Keratinocyte (primary cell): Measurements from ENCODE around the gene CCL28. TPM values are rescaled to one million over a fixed set of nuclear protein-coding genes. Genes with fewer than 3 reads are reported as not detected.

Source experiments
- DNase-seq: peaks from one replicate; pipeline ENCODE4 v3.0.0-alpha.2; 2011; ENCODE audit warnings: low read depth, missing footprints, low spot score
- FAIRE-seq: peaks from 2 replicates; lab custom pipeline; 2011; peaks lifted over from hg19 to GRCh38; lab: Jason Lieb, UNC
- H2AFZ ChIP-seq: 2 replicates; pipeline ENCODE4 v1.6.0; 2012; ENCODE audit warnings: low read length, control low read depth, inconsistent platforms; ENCODE audit not compliant: control insufficient read depth
- H3K27ac ChIP-seq: 2 replicates; pipeline ENCODE4 v1.5.1; 2011; ENCODE audit warnings: low read length; ENCODE audit not compliant: control insufficient read depth, insufficient read depth
- H3K27me3 ChIP-seq: 3 replicates; pipeline ENCODE4 v1.6.0; 2011; ENCODE audit warnings: low read length; ENCODE audit not compliant: control insufficient read depth, insufficient read depth; ENCODE audit errors: extremely low read depth
- H3K36me3 ChIP-seq, 2 experiments: 2 replicates in 1 of 2; 3 replicates in 1 of 2; pipeline ENCODE4 v1.5.1; 2011; ENCODE audit warnings: low read length in 2 of 2, mild to moderate bottlenecking in 1 of 2; ENCODE audit not compliant: control insufficient read depth in 2 of 2, insufficient read depth in 2 of 2; ENCODE audit errors: extremely low read depth in 1 of 2
- H3K4me1 ChIP-seq: 3 replicates; pipeline ENCODE4 v1.5.1; 2011; ENCODE audit warnings: low read length; ENCODE audit not compliant: control insufficient read depth, insufficient read depth; ENCODE audit errors: extremely low read depth
- H3K4me2 ChIP-seq: 3 replicates; pipeline ENCODE4 v1.6.0; 2011; ENCODE audit warnings: low read depth, low read length; ENCODE audit not compliant: control insufficient read depth, insufficient read depth; ENCODE audit errors: extremely low read depth
- H3K4me3 ChIP-seq, 3 experiments: fragments of 200-600 bp in 1 of 3; sonication (generic) in 1 of 3; 2 replicates in 2 of 3; 3 replicates in 1 of 3; pipeline ENCODE4 v1.5.1; 2011 to 2016; ENCODE audit warnings: low read length in 3 of 3, mild to moderate bottlenecking in 3 of 3, control low read depth in 2 of 3, inconsistent platforms in 1 of 3, low read depth in 1 of 3, mixed read lengths in 1 of 3, mixed run types in 1 of 3, moderate library complexity in 1 of 3; ENCODE audit not compliant: control insufficient read depth in 2 of 3, insufficient read depth in 2 of 3; ENCODE audit errors: extremely low read depth in 1 of 3
- H3K79me2 ChIP-seq: 2 replicates; pipeline ENCODE4 v1.6.0; 2012; ENCODE audit warnings: low read length; ENCODE audit not compliant: control insufficient read depth, insufficient read depth
- H3K9ac ChIP-seq: 3 replicates; pipeline ENCODE4 v1.6.0; 2011; ENCODE audit warnings: low read length; ENCODE audit not compliant: control insufficient read depth, insufficient read depth; ENCODE audit errors: extremely low read depth
- H3K9me1 ChIP-seq: 3 replicates; pipeline ENCODE4 v1.6.0; 2011; ENCODE audit warnings: low read length; ENCODE audit not compliant: control insufficient read depth, insufficient read depth; ENCODE audit errors: extremely low read depth
- H3K9me3 ChIP-seq: 2 replicates; pipeline ENCODE4 v1.5.1; 2012; ENCODE audit warnings: low read depth, low read length; ENCODE audit not compliant: control insufficient read depth
- H4K20me1 ChIP-seq: 3 replicates; pipeline ENCODE4 v1.6.0; 2011; ENCODE audit warnings: low read length; ENCODE audit not compliant: control insufficient read depth, insufficient read depth; ENCODE audit errors: extremely low read depth
- EZH2 ChIP-seq: IDR thresholded peaks from one replicate; pipeline ENCODE4 v1.6.1; 2012; ENCODE audit warnings: inconsistent platforms, mild to moderate bottlenecking, low read length, moderate library complexity
- dilution Hi-C: fragments of 300-500 bp; cut with MboI; formaldehyde crosslinking; loops from one replicate; pipeline ENCODE4 v1.7.0; 2020; ENCODE audit warnings: low sequenced_read_pairs; ENCODE audit not compliant: extremely low pct_ligation_motif_present
- polyA plus RNA-seq, 5 experiments: library from polyadenylated mRNA; depleted of rRNA in 3 of 5; stranded (reverse) in 3 of 5; stranded (forward) in 1 of 5; unstranded in 1 of 5; fragments of >200 nt; gene quantifications; 1 replicate in 1 of 5; 2 replicates in 3 of 5; 3 replicates in 1 of 5; pipeline versions ENCODE4 v1.2.1 to v1.2.3, GENCODE V29; 2011 to 2012; ENCODE audit warnings: missing spikeins in 2 of 5, low read depth in 1 of 5, low replicate concordance in 1 of 5
- TF ChIP-seq, protein P1 (sequence below), 3 experiments: IDR thresholded peaks in 1 of 3; conservative IDR thresholded peaks in 1 of 3; optimal IDR thresholded peaks in 1 of 3; 2 replicates in 2 of 3; 3 replicates in 1 of 3; pipeline versions ENCODE3 to v1.5.1; 2011; ENCODE audit warnings: low read length in 3 of 3, mild to moderate bottlenecking in 3 of 3, moderate library complexity in 2 of 3, control low read depth in 1 of 3, inconsistent platforms in 1 of 3; ENCODE audit not compliant: insufficient read depth in 2 of 3; ENCODE audit errors: extremely low read depth in 1 of 3

The CCL28 gene
- polyA plus RNA-seq, 1 donor (not counting 4 experiments of a cell fraction or from before 2014, with no cell fraction given): 1.9 TPM

DNA sequence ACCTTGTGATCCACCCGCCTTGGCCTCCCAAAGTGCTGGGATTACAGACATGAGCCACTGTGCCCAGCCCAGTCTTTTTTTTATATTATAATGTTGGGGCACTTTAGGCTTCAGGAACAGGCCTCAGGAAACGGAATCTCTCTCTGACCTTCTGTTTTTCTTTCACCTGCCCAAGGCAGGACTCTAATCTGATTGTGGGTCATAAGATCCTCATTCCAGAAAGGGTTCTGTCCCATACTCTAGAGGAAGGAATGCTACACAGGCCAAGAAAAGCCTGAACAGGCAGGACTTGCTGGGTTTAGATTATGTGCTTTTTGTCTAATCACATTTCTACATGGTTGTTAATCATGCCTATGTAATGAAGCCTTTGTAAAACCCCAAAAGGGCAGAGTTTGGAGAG, 1.8 kb upstream of the CCL28 start:
- H3K27me3 ChIP-seq: no peaks in the 10 kb centered on the region
- H3K4me1 ChIP-seq: no peaks in the 10 kb centered on the region
- no peak for DNase-seq
- dilution Hi-C loops: no loop called here
- no peak overlapping the region for H3K27ac ChIP-seq
- H3K79me2 ChIP-seq: no peaks in the 10 kb centered on the region
- H3K4me2 ChIP-seq: no peak overlapping the region
- H3K36me3 ChIP-seq: no peaks in the 10 kb centered on the region
- H3K9me3 ChIP-seq: no peaks in the 10 kb centered on the region
- no peaks in the 10 kb centered on the region for H4K20me1 ChIP-seq
- H3K9me1 ChIP-seq: no peaks in the 10 kb centered on the region
- H2AFZ ChIP-seq: no peak overlapping the region
- TF ChIP-seq, protein P1, sequence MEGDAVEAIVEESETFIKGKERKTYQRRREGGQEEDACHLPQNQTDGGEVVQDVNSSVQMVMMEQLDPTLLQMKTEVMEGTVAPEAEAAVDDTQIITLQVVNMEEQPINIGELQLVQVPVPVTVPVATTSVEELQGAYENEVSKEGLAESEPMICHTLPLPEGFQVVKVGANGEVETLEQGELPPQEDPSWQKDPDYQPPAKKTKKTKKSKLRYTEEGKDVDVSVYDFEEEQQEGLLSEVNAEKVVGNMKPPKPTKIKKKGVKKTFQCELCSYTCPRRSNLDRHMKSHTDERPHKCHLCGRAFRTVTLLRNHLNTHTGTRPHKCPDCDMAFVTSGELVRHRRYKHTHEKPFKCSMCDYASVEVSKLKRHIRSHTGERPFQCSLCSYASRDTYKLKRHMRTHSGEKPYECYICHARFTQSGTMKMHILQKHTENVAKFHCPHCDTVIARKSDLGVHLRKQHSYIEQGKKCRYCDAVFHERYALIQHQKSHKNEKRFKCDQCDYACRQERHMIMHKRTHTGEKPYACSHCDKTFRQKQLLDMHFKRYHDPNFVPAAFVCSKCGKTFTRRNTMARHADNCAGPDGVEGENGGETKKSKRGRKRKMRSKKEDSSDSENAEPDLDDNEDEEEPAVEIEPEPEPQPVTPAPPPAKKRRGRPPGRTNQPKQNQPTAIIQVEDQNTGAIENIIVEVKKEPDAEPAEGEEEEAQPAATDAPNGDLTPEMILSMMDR (optimal IDR thresholded peaks at IDR 0.05 in 1 of 3, IDR thresholded peaks at IDR 0.05 in 1 of 3, conservative IDR thresholded peaks at IDR 0.05 in 1 of 3; ENCODE audit: extremely low read depth in 1 of 3, insufficient read depth in 2 of 3, low read length in 3 of 3): no peak
- TF ChIP-seq EZH2: no peak
- no peak for FAIRE-seq
- H3K9ac ChIP-seq: no peak overlapping the region
- no peak overlapping the region for H3K4me3 ChIP-seq

DNA sequence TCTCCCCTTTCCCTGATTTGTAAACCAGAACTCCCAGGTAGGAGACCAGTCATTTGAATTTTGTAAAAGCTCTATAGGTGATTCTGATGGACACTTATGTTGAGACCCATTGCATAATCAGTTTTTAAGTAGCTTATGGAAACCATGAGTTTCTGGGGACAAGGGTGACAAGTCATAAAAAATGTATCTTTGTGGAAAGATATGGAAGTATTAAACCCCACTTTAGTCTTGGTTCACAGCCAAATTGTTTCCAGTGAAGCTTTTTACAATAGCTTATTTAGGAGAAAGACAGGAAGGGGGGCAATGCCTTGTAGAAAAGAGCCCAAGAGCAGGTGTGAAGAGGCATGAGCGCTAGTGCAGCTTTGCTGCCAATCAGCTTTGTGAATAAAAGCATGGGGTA, 453 bp upstream of the CCL28 start:
- H3K79me2 ChIP-seq: no peaks in the 10 kb centered on the region
- dilution Hi-C loops: no loop called here
- no peak overlapping the region for H2AFZ ChIP-seq
- no peak overlapping the region for H3K4me2 ChIP-seq
- FAIRE-seq: no peak
- H3K27ac ChIP-seq: no peak overlapping the region
- H3K4me1 ChIP-seq: no peaks in the 10 kb centered on the region
- H4K20me1 ChIP-seq: no peaks in the 10 kb centered on the region
- no peaks in the 10 kb centered on the region for H3K27me3 ChIP-seq
- H3K4me3 ChIP-seq: no peak overlapping the region
- H3K36me3 ChIP-seq: no peaks in the 10 kb centered on the region
- no peaks in the 10 kb centered on the region for H3K9me1 ChIP-seq
- H3K9me3 ChIP-seq: no peaks in the 10 kb centered on the region
- TF ChIP-seq, protein P1 (optimal IDR thresholded peaks at IDR 0.05 in 1 of 3, IDR thresholded peaks at IDR 0.05 in 1 of 3, conservative IDR thresholded peaks at IDR 0.05 in 1 of 3; ENCODE audit: extremely low read depth in 1 of 3, insufficient read depth in 2 of 3, low read length in 3 of 3): no peak
- TF ChIP-seq EZH2: no peak
- no peak overlapping the region for H3K9ac ChIP-seq
- DNase-seq: no peak
